SIG-M5 treated with dmso at 0.1 percent for 504 hours (cell line): ENCODE data around the gene ERC1.
"Not testable (repeated sequence)": the region's sequence is repeated elsewhere in the genome, so short reads cannot be mapped to it uniquely, and the experiment has no call there.

Experiments used
- DNase-seq: peaks from one replicate; lab custom pipeline; 2025; ENCODE audit not compliant: unreplicated experiment; lab: John Stamatoyannopoulos, UW

The ERC1 gene

DNA sequence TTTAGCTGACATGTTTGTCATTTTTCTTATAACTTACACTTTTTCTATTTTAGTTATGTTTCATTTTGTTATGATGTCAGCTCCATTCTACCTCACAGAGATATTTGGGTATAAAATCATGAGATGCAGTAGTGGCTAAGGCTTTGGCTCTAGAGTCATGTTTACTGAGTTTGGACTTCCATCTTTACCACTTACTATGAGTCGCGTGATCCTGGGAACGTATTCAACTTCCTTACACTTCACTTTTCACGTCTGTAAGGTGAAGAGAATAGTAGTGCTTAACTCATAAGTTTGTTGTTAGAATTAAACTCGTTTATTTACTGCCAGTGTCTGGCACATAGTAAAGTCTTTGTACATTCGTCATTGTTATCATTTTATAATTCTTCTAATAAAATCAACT is 126.3 kb downstream of the ERC1 start:
- no peak for DNase-seq

DNA sequence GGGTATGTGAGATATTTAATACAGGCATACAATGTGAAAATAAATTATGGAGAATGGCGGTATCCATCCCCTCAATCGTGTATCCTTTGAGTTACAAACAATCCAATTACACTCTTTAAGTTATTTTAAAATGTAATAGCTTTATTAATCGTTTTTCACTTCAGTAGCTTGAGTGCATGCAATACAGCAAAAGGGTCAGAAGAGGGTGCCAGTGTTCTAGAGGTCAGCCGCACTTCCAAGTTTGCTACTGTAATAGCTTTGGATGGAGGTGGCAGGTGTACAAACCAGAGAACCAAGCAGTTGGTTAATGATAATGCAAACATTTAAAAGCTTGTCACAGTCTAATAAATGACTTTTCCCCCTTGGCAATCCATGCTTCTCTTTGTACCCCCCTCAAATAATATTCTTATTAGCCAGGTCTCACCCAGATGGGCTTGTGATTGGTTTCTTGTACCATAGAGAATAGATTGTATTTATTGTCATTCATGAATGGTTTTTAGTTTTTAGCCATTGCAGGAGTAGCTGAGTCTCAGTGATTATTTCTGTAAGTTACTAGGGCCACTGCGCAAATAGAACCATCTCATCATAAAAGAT is 127.0 kb downstream of the ERC1 start:
- DNase-seq = peak; percentile 72

GRCh38 chr12:1122786-1123185 is 131.8 kb downstream of the ERC1 start:
- DNase-seq = peak; percentile 47

GRCh38 chr12:1126091-1126490 is 135.1 kb downstream of the ERC1 start:
- DNase-seq = no peak

- no peak for DNase-seq
Observed at GRCh38 chr12:1127021-1127420, 136.0 kb downstream of the ERC1 start.

DNA sequence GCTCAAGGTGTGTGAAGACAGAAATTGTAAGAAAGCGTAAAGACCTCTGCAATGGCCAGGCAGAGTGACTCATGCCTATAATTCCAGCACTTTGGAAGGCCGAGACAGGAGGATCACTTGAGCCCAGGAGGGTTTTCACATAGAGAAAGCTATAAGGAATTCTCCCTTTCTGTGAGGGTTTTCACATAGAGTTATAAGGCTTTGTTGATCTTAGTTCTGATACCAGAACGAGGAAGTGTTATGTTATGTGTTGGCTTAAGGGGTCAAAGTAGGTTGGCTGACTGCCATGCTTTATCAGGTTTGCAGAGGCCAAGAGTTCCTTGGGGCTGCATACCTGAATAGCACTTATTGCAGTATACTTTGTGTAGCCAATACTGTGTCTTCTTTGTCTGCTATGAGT is 139.1 kb downstream of the ERC1 start:
- no peak for DNase-seq

DNA sequence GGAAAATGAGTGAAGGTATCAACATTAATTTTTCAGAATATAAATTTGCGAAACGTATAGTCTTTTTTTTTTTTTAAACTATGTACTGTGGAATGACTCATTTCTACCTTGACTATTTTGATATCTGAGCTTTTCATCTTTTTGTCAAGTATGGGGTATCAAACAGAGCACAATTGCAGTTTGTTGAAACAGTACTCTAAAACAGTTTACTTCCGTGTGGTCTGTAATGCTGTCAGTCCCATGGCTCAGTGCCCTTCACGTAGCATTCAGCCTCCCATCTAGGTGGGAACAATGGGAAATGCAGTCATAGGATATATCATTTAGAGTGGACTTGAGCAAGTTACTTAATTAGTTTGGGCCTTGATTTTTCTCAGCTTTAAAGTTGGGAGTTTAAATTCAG is 139.5 kb downstream of the ERC1 start:
- DNase-seq = no peak

GRCh38 chr12:1131811-1132224 is 140.8 kb downstream of the ERC1 start:
- no peak for DNase-seq

- DNase-seq = no peak
Observed at GRCh38 chr12:1132311-1132710, 141.3 kb downstream of the ERC1 start.

DNA sequence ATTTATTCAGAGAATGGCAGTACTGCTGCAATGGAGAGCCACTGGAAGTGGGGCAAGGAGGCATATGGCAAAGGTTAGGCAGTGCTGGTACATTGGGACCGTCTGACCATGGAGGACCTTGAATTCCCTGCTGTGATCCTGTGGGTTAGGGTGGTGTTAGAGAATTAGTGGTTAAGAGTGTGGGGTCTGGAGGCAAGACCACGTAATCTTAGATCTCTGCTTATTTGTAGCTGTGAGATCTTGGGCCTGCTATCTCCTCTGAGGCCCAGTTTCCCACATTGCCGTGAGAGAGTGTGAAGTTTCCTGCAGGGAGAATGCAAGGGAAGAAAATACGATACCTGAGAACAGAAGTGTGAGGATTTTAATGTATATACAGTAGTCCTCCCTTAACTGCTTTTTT is 147.7 kb downstream of the ERC1 start:
- no peak for DNase-seq

DNA sequence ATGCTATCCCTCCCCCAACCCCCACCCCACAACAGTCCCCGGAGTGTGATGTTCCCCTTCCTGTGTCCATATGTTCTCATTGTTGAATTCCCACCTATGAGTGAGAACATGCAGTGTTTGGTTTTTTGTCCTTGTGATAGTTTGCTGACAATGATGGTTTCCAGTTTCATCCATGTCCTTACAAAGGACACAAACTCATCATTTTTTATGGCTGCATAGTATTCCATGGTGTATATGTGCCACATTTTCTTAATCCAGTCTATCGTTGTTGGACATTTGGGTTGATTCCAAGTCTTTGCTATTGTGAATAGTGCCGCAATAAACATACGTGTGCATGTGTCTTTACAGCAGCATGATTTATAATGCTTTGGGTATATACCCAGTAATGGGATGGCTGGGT is 155.7 kb downstream of the ERC1 start:
- not testable (repeated sequence) for DNase-seq

- DNase-seq = no peak
Observed at GRCh38 chr12:1147821-1148220, 156.8 kb downstream of the ERC1 start.

DNA sequence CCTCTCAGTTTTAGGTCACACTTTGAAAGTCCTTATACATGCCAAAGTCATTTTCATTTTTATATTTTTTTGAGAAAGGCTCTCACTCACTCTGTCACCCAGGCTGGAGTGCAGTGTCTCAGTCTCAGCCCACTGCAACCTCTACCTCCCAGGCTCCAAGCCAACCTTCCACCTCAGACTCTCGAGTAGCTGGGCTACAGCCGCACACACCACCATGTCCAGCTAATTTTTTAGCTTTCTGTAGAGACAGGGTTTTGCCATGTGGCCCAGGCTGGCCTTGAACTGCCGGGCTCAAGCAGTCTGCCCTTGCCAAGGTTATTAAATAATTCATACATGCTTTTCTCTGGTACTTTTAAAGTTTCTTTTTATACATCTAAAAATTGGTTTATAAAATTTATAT is 166.0 kb downstream of the ERC1 start:
- no peak for DNase-seq

DNA sequence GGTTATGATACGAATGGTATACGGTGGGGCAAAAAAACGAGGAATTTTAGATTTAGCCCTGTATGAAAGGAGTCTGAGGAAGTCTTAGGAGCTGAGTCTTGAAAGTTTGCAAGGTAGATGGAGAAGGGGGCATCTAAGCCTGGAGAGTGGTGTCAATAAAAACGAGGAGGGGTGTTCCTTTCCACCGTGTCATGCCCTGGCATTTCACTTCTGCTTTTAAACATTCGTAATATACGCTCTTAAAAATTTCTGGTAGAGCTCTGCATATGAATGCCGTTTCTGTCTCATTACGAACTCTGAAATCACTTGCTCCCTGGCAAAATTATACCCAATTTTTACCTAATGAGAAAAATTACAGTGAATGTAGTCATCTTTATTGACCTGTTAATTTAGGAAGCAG is 170.2 kb downstream of the ERC1 start:
- no peak for DNase-seq

DNA sequence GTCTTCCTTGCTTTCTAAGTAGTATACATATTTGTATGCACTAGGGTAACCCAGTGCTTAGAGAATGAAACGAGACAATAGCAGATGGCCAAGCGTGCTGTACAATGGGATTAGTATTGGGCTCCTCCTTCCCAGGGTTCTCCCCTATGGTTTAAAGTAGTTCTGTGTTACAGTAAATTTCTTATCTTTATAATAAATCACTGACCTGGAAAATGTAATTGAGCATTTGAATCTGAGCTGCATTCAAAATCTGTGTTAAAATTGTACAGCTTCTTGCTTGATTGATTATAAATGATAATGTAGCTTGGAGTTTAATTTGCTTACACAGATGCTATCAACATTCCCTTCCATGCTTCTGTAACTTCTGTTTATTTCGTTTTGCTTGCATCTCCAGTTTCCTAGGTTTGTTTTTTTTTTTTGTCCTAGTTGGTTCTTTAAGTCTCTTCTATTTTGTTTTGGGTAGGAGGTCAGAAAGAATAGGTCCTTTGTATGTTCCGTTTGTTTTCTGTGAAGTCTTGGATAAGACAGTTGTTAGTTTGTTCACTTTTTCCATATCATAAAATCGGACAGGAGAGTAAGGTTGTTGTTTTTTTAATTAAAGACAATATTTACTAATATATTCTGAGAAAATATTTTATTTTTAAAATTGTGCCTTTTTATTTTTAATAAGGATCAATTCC is 171.2 kb downstream of the ERC1 start:
- DNase-seq = no peak

- DNase-seq = no peak
Observed at GRCh38 chr12:1167784-1168183, 176.8 kb downstream of the ERC1 start.

DNA sequence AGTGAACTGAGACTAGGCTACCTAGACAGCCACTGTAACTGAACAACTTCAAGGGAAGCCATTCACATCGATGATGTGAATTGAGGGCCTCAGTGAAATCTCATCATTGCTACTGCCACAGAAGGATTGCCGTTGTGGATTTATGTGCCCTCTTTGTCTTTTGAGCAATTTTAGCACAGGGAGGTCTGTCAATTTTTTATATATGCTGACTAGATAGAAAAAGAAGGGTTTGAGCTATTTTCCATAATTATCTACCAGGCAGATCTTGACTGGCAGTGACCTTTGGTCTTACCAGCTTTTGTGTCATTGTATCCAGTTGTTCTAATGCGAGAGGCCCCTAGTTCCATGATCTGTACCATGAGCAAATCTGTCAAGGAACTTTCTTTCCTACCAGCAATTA is 179.4 kb downstream of the ERC1 start:
- no peak for DNase-seq

DNA sequence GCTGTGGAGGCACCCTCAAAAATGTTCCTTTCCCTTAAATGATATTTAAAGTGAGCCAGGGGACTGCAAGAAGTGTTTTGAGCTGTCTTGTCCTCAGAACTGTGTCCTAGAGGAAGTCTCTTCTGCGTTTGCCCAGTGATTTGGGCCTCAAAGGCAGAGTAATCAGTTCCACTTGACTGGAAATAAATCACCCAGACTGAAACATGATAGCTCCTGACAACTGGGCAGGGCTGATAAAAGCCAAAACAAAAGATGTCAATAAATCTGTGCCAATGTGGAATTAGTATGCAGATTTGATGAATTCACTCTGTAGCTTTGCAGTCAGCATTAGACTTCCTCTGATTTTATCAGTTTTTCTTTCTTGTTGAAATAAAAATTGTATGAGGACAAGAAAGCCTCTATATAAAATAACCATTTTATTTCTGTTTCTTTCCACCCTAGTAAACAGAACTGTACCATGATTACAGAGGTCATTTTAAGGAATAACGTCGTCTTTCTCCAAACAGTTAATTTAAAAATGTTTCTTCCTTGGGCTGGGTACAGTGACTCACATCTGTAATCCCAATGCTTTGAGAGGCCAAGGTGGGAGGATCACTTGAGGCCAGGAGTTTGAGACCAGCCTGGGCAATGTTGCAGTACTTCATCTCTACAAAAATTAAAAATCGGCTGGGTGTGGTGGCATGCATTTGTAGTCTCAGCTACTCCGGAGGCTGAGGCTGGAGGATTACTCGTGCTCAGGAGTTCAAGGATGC is 180.8 kb downstream of the ERC1 start:
- no peak for DNase-seq

DNA sequence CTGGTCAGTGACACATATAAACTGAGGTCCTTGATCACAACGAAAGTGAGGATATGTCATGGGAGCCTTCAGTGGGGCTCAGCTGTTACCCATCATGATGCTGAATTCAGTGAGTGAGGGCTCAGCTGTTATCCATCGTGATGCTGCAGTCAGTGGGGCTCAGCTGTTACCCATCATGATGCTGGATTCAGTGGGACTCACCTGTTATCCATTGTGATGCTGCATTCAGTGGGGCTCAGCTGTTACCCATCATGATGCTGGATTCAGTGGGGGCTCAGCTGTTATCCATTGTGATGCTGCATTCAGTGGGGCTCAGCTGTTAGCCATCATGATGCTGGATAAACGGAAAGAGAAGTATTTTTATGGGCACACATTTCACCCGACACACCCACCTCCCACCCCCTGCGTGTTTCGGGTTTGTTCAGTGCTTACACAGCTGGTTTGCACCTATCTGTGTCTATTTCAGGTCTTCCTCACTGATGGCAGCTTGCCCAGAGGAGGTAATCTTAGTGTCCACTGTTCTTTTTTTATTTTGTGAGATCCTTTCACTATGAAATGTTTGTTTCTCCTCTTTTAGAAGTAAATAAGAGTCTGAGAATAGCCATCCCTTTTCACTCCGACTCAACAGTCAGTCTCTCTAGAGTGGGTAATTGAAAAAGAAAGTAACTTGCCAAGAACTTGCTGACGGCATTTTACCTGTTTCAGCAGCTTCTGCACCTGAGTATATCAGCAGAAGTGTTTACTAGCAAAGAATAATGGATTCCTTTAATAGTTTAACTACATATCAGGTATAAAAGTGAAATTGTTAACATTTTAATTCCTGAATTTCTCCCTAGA is 183.0 kb downstream of the ERC1 start:
- DNase-seq = no peak

- DNase-seq = no peak
Observed at GRCh38 chr12:1174659-1175058, 183.6 kb downstream of the ERC1 start.

DNA sequence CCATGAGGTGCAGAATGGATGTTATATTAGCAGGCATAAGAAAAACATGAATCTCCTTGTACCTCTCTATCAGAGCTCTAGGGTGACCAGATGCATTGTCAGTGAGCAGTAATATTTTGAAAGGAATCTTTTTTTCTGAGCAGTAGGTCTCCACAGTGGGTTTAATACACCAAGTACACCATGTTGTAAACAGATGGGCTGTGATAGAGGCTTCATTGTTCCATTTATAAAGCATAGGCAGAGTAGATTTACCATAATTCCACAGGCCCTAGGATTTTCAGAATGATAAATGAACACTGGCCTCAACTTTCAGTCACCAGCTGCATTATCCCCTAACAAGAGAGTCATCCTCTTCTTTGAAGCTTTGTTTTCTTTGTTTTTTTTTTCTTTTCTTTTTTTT is 185.2 kb downstream of the ERC1 start:
- DNase-seq = no peak

DNA sequence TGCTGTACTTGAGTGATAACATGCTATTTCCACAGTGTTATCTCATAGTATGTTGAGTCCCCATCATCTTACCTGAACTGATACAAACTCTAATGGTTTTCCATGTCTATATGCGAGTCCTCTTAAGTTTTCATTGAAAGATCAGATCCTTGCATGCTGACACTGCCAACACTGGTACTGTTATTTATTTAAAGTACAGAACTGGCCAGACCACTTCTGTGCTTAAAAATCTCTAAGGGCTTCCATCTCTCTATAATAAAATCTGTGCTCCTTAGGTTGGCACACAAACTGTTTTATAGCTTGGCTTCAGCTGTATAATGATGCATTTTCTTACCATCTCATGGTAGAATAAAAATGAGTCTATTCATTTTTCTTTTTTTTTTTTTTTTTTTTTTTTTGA is 188.1 kb downstream of the ERC1 start:
- DNase-seq = no peak
